COLO668 (cell line): ENCODE data around the gene VANGL1.

ENCODE experiments used
- DNase-seq: peaks from one replicate; lab custom pipeline; 2025; ENCODE audit not compliant: unreplicated experiment; lab: John Stamatoyannopoulos, UW

The VANGL1 gene

DNA sequence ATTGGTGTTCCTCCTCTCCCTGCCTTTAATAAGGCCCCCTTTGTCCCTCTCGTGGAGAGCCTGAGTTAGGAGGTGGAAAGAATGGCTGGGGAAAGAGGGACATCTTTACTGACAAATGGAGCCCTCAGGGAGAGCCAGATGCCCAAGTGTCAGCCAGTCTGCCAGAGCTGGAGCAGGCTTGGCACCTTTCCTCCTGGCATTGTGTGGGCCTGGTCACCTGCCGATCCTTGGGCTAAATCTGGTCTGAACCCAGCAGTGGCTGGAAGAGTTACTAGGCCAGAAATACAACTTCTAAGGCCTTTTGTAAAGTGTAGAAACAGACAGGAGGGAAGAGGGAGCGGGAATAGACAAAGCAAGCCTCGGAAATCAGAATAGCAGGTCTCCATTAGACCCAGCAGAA is 24.9 kb downstream of the VANGL1 start:
- no peak for DNase-seq

DNA sequence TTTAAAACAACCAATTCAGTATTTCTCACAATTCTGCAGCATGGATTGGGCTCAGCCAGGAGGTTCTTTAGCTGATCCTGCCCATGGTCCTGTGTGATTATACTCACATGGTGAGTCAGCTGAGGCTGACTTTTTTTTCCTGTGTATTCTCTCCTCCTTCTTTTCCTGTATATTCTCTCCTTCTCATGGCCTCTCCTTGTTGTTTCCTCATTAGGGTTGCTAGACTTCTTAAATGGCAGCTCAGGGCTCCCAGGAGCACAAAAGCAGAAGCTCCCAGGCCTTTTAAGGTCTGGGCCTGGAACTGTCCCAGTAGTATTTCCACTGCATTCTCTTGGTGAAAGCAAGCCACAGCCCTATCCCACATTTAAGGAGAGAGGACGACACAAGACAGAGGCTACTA is 26.8 kb downstream of the VANGL1 start:
- DNase-seq: no peak

DNA sequence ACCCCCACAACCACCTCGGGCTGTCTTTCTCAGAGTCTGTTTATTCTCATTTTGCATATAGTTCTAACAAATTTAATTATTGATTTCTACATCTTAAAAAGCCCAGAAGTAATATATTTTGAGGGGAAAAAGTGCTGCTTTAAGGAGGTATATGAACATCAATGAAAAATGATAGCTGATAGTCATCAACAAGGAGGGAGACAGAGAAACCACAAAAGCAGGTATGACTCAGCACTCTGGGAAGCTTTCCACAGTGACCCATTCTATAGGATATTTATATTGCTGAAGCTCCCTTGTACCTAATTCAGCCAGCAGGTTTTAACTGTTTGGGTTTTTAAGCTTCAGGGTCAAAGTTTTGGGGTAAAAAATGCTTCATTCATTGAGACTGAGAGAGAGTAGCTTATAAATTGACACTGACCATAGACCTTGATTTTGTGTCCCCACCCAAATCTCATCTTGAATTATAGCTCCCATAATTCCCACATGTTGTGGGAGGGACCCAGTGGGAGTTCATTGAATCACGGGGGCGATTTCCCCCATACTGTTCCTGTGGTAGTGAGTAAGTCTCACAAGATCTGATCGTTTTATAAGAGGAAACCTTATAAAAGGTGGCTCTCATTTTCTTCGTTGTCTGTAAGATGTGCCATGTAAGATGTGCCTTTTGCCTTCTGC is 27.4 kb downstream of the VANGL1 start:
- DNase-seq: peak; percentile 39

DNA sequence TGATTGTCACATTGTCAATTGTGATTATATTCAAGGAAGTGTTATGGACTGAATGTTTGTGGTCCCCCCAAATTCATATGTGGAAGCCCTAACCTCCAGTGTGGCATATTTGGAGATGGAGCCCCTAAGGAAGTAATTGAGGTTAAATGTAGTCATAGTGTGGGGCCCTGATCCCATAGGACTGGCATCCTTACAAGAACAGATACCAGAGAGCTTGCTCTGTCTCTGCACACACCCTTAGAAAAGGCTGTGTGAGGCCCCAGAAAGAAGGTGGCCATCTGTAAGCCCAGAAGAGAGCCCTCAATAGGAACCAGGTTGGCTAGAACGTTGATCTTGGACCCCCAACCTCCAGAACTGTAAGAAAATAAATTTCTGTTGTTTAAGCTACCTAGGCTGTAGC is 28.1 kb downstream of the VANGL1 start:
- no peak for DNase-seq

DNA sequence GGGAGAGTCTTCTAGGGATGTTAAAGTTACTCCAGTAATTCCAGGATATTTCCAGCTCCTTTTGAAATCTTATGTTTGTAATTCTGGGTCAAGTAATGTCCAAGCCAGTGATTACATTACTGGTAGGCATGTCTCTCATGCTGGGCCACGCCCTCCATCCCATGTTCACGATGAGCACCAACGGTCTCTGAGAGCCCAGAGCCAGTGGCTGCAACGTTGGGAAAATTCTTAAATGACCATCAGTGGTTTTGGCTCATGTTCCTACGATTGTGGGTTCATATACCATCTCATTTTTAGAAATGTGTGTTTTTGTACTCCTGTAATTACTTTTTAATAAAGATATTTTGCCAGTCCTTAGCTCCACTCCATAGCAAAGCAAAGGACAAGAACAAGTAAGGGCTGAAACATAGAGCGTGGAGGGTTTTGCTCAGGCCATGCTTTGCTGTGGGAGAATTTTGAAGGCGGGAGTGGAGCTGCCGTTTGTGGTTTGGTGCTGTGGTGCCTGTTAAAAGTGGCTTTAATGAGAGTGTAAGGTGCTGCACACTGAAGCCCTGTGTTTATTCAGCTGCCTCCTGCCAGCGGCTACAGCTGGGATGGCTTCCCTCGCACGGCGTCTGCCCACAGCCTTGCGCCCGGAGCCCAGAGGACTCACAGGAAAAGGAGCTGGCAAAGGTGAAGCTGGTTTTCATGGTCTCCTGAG is 28.9 kb downstream of the VANGL1 start:
- DNase-seq: peak; percentile 90

DNA sequence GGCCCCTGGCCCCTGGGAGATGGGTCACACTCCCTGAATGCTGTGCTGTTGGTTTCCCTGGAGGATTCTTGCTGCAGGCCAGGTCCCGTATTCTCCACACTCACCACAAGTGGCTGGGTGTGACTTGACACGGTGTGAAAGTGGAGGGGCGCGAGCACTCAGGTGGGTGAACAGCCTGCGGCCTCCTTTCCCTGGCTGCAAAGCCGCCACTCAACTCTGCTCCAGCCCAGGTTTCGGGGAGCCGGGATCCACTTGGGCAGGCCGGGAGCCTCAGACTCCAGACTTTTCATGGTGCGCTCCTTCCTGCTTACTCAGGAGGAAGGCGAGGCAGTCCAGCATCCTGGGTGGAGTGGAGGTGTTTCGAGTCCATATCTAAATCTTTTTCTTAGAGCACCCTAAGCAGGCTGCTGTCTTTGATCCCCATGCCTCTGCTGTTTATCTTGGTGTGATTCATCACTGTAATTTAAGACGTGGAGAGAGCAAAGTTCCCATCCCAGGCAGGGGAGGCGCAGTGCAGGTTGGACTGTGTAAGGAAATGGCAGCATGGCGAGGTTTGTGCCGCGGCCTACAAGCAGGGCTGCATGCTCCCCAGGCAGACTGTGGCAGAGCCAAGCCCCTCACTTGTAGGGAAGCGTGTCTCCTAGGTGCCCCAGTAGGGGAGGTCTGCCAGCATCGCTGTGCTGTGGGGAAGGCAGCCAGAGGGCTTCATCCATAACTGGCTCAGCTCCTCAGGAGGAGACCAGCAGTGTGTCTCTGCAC is 29.6 kb downstream of the VANGL1 start:
- peak; percentile 78 for DNase-seq

DNA sequence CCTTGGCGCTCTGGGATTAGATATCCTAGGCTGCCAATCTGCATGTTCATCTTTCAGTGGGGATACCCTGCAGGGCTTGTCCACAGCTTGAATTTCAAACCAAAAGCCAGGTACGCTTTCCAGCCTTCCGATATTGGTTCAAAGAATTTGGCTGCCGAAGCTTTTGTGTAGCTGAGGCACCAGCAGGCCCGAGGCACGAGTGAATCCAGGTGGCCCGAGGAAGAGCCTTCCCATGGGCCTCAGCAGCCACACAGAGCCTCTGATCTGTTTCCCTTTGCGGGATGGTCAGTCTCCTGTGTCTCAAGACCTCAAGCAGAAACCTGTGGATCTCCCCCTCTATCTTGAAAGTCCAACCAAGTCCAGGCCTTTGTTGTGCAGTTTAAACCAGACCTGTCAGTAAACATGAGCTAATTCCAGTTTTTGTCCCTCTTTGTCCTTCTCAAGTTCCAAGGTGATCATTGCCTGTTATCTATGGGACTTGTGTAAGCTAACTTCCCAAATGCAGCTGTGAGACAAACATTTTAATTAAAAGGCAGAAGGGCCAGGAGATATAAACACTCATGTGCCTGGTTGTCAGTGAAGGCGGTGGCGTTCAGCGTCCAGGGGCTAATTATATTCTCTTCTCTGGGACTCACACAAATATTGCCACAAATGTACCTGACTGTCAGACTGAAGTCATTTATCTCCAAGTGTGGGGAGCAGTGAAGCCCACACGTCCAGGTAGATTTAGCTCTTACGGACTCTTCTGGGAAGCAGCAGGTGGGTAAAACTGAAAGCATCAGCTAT is 30.6 kb downstream of the VANGL1 start:
- no peak for DNase-seq

DNA sequence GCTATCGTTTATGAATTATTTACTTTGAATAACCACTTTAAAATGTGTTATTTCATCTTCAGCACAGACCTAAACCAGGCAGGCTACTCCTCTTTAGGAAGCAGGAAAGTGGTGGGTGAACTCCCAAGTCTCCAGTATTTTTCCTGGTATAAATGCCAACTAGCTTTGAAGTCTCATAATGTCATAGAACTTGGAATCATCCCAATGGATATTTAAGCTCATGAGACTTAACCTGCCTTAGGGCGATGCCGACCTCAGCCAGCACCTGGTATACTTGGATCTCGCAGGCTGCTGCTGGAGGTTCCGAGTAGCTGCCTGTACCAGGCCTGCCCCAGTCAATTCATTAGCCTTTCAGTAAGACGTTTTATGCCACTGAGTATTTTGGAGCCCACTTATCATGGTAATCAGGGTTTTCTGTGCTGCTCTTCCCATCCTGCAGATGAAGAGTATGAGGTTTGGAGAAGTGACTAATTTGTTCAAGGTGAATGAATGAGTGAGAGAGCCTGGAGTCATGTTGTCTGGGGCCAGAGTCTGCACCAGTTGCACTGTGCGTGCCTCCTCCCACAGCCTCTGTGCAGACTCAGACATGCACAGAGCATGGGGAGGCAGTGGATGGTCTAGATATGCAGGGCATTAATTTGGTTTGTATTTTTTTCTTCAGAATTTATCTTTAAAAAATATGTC is 34.9 kb downstream of the VANGL1 start:
- DNase-seq: no peak

DNA sequence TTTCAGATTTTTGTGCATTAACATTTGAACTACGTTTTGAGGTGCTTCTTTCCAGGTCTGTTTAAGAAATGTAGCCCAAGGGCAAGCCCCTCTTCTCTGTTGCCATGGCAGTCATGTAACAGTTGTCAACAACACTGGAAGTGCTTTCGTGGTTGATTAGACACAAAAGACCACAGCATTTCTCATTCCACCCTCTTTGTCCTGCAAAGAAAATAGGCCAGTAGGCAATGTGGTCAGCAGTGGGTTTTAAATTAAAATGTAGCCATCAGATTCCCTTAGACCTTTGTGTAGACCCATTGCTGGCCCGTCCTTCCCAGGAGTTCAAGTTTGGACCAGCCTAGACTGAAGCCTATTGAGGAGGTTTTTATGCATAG is 35.4 kb downstream of the VANGL1 start:
- peak; percentile 30 for DNase-seq

DNA sequence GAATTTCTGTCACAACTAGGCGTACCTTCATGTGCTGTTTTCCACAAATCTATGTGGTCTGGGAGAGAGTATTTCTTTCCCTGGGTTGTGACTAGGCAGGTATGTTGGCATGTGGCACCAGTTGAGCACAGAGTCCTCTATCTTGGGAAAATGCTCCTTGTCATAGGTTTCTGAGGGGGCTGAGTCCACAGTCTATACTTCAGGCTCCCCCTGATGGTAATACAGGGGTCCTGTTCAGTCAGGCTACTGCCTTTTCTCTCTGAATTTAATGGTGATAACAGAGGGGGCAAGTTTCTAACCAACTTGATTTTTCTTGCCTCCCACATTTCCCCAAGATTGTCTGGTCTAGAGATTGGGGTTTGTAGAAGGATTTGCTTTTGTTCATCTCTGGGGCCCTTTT is 35.8 kb downstream of the VANGL1 start:
- DNase-seq: no peak

DNA sequence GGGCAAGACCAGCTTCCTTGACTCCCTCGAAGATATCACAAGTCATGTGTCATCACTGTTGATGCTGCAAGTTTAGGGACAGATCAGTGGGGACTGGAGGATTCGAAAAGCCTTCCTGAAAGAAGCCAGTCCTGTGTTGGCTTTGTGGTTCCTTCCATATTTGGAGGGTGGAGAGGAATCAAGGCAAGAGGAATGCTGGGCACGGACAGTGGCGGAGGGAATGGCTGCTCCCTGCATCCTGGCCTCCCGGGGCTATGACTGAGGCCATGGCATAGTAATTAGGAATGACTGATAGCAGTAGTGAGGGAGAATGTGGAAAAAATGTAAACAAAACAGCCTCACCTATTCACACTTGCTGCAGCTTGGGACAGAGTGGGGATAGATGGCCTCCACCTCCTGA is 36.4 kb downstream of the VANGL1 start:
- DNase-seq: no peak

DNA sequence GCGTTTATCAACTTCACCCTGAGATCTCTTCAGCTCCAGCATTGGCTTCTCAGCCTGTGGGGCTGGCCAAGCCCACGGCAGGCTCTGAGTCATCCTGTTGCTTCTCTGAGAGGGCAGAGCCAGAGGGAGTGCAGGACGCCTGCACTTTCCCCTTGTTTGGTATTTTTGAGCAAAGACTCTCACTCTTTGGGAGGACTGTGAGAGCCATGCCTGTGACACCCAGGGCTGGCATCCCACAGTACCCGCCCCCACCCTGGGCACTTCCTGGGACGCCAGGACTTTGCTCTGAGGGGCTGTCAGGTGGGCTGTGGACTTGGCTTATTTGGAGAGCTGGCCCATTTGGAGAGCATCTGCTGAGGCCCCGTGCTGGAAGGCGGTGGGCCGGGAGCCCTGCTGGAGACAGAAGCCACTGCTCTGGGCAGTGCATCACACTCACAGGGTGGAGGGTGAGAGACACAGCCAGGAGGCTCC is 37.4 kb downstream of the VANGL1 start:
- DNase-seq: no peak

DNA sequence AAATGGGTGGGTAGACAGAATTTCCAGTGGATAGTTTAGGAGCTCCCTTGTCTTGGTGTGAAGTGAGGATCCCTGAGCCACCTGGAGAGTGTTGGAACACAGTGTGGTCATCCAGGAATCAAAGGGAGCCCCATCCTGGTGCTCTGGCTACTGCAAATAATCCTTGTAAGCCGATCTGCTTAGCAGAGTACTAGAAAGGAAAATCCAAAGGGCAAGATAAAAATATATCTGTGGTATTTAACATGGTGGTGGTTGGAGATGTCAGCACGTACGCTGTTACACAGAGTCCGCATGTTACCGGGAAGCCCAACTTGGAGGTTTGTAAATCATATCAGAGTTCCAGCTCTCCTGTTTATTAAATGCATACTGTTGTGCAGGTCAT is 39.0 kb downstream of the VANGL1 start:
- DNase-seq: no peak

DNA sequence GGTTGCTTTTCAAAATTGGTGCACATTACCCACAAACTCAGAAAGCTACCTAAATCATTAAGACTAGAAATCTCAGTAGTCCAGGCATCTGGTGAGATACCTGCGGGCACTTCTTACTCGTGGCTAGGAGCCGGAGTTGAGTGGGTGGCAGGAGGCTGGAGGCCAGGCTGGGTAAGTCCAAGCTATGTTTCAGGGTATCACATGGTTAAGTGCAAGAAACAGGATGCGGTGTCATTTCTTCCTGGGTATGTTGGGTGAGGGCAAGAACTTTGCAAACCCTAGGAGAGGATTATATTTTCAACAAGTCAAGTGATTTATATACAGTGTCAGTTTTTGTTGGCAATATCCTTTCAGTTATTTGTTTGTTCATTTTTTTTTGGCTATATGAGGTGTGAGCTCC is 41.0 kb downstream of the VANGL1 start:
- DNase-seq: no peak

DNA sequence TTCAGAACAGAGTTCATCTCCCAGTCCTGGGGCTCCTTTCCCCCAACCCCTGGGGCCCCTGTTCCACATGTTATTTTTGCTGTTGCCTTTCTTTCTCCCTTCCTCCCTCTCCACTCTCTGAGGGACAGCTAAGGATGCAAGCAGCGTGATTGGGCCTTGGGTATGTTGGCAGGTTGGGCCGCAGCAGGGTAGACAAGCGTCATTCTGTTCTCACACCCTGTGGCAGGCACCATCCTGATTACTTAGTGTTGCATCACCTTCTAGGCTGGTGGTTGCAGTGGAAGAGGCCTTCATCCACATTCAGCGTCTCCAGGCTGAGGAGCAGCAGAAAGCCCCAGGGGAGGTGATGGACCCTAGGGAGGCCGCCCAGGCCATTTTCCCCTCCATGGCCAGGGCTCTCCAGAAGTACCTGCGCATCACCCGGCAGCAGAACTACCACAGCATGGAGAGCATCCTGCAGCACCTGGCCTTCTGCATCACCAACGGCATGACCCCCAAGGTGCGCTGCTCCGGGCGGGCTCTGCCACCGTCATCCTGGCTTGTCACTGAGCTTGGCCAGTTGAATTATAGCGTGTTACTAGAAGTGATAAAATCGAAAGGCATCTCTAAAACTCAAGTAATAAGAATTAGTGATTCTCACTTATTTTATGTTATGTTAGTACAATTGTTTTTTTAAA is 43.4 kb downstream of the VANGL1 start:
- no peak for DNase-seq

DNA sequence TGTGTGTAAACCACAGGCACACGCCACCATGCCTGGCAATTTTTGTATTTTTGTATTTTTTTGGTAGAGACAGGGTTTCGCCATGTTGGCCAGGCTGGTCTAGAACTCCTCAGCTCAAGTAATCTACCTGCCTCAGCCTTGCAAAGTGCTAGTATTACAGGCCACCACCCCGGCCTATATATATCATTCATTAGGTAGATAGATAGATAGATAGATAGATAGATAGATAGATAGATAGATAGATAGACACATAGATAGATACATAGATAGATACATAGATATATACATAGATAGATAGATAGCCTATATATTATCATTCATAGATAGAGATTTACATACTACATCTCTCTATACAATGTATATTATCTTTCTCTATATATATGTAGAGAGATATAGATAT is 46.0 kb downstream of the VANGL1 start:
- DNase-seq: no peak

DNA sequence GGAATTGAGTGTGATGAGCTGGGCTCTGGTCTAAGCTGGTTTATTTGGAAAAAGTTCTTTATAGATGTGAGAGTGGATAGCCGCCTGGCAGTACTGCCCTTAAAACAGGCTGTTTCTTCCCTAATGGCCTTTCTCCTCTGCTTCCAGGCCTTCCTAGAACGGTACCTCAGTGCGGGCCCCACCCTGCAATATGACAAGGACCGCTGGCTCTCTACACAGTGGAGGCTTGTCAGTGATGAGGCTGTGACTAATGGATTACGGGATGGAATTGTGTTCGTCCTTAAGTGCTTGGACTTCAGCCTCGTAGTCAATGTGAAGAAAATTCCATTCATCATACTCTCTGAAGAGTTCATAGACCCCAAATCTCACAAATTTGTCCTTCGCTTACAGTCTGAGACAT is 49.2 kb downstream of the VANGL1 start:
- DNase-seq: no peak

DNA sequence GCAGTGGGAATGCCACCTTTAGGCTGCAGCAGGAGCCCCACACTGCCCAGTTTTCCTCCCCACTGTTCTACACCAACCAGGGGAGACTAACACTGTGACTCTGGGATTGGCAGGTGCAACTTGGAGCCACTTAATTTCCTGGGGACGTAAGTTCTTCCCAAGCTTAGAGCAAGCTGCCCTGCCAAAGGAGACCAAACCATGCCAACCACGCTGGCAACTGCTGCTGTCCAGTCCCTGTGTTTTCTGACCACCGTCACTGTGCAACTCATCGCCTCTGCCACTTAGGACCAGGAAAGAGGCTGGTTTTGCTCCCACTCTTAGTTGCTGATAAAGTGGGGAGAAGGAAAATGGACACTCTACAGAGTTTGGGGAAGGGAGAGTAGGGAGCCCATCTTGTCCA is 50.5 kb downstream of the VANGL1 start:
- no peak for DNase-seq

DNA sequence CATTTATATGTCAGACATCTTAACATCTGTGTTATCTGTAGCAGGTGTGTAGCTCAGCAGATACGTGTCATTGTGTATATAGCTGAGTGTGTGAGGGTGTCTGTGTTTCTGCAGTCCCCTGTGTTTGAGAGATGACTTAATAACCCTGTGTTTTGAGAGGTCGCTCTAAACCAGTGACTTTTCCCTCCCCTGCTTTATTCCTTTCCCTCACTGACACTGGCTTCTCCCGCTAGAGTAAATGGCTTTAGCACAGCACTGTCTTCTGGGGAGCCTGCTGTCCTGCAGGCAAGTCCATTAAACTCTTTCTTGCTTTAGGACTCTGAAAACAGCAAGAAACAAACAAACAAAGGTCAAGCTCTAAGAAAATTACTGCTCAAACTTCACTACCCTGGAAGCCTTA is 53.0 kb downstream of the VANGL1 start:
- no peak for DNase-seq

DNA sequence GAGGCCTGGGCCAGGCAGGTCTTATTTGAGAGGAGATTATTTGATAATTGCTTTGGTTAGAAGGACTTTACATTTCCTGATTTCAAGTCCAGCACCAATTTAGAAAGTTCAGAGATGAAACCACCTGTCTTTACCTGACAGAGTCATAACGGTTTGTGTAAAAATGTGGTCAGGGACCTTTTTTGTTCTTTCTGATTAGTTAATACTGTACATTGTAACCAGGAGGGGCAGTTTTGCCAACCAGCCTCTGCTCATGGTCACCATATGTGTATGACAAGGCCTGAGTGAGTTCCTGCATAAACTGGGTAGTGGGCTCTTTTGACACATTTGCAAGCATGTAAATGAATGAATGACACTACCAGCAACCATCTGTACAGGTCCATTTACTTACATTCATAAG is 55.8 kb downstream of the VANGL1 start:
- no peak for DNase-seq
